Activated T-helper 1 cell treated with anti-CD3 and anti-CD28 coated beads, Interleukin-12 subunit alpha, Interleukin-12 subunit beta, Interleukin-2, Interleukin-4 antibody, amounts not matched to agents 30 ng/mL and 10 ng/mL and 1 ng/mL, durations not matched to agents 14 hours and 24 hours and 36 hours (primary cell): Measurements from ENCODE around the gene POFUT2. TPM values are rescaled to one million over a fixed set of nuclear protein-coding genes. Genes with fewer than 3 reads are reported as not detected.

Experiments
- DNase-seq: peaks from one replicate; pipeline ENCODE4 v3.0.0; 2021; ENCODE audit warnings: low spot score
- H3K27ac Mint-ChIP-seq: one replicate; pipeline ENCODE4 v1.8.0; 2021; ENCODE audit warnings: mild to moderate bottlenecking, mixed read lengths
- H3K27me3 Mint-ChIP-seq: one replicate; pipeline ENCODE4 v1.8.0; 2022; ENCODE audit warnings: mild to moderate bottlenecking, moderate library complexity, mixed read lengths; ENCODE audit not compliant: insufficient read depth
- H3K36me3 Mint-ChIP-seq: one replicate; pipeline ENCODE4 v1.8.0; 2021; ENCODE audit warnings: low read depth, mixed read lengths
- H3K4me1 Mint-ChIP-seq: one replicate; pipeline ENCODE4 v1.8.0; 2021; ENCODE audit warnings: low read depth, mixed read lengths
- H3K4me3 Mint-ChIP-seq: one replicate; pipeline ENCODE4 v1.8.0; 2021; ENCODE audit warnings: mild to moderate bottlenecking, moderate library complexity, mixed read lengths
- H3K9me3 Mint-ChIP-seq: one replicate; pipeline ENCODE4 v1.8.0; 2021; ENCODE audit warnings: mixed read lengths
- intact Hi-C: fragments of 100-400 bp; cut with micrococcal nuclease; formaldehyde crosslinking; loops from one replicate; pipeline ENCODE4 v1.15.1; 2024
- total RNA-seq: library from RNA; stranded (reverse); gene quantifications from 2 replicates; pipeline ENCODE4 v1.2.3, GENCODE V29; 2022

Gene POFUT2
- total RNA-seq, 1 donor from 2014 or later = 14.3 TPM

- intact Hi-C loops = no loop called here
- no peak for DNase-seq
- H3K4me1 Mint-ChIP-seq = no peaks in the 10 kb centered on the region
- no peaks in the 10 kb centered on the region for H3K9me3 Mint-ChIP-seq
- no peaks in the 10 kb centered on the region for H3K27me3 Mint-ChIP-seq
- H3K36me3 Mint-ChIP-seq = peaks cover 7% of the 10 kb centered on the region
- H3K27ac Mint-ChIP-seq = no peak overlapping the region
- no peak overlapping the region for H3K4me3 Mint-ChIP-seq
Measured at GRCh38 chr21:45278156-45278911, 9.4 kb downstream of the POFUT2 start.

- no peak overlapping the region for H3K27ac Mint-ChIP-seq
- H3K4me3 Mint-ChIP-seq = no peak overlapping the region
- peaks cover 6% of the 10 kb centered on the region for H3K36me3 Mint-ChIP-seq
- intact Hi-C loops = no loop called here
- no peak for DNase-seq
- H3K4me1 Mint-ChIP-seq = no peaks in the 10 kb centered on the region
- no peaks in the 10 kb centered on the region for H3K27me3 Mint-ChIP-seq
- no peaks in the 10 kb centered on the region for H3K9me3 Mint-ChIP-seq
Measured at GRCh38 chr21:45277101-45278045, 10.3 kb downstream of the POFUT2 start.

- intact Hi-C loops = no loop called here
- Mint-ChIP-seq H3K27me3 (no peaks in the 10 kb centered on the region), H3K27ac (no peak overlapping the region), H3K4me3 (no peak overlapping the region), H3K9me3 (no peaks in the 10 kb centered on the region), H3K36me3 (peaks cover 6% of the 10 kb centered on the region), H3K4me1 (no peaks in the 10 kb centered on the region)
- DNase-seq = no peak
Measured at GRCh38 chr21:45276596-45276995, 11.1 kb downstream of the POFUT2 start.

- H3K27ac Mint-ChIP-seq = no peak overlapping the region
- no peak overlapping the region for H3K4me3 Mint-ChIP-seq
- intact Hi-C loops = no loop called here
- no peaks in the 10 kb centered on the region for H3K27me3 Mint-ChIP-seq
- no peak for DNase-seq
- H3K36me3 Mint-ChIP-seq = peaks cover 24% of the 10 kb centered on the region
- peaks cover 19% of the 10 kb centered on the region for H3K4me1 Mint-ChIP-seq
- H3K9me3 Mint-ChIP-seq = no peaks in the 10 kb centered on the region
Measured at GRCh38 chr21:45270306-45270821, 17.3 kb downstream of the POFUT2 start.

- H3K4me1 Mint-ChIP-seq = peaks cover 19% of the 10 kb centered on the region
- no peak for DNase-seq
- intact Hi-C loops = no loop called here
Measured at GRCh38 chr21:45269861-45270260, 17.8 kb downstream of the POFUT2 start.

GRCh38 chr21:45267390-45267760 lies 20.3 kb downstream of the POFUT2 start:
- no peaks in the 10 kb centered on the region for H3K27me3 Mint-ChIP-seq
- peaks cover 19% of the 10 kb centered on the region for H3K4me1 Mint-ChIP-seq
- no peaks in the 10 kb centered on the region for H3K9me3 Mint-ChIP-seq
- no peak for DNase-seq
- intact Hi-C loops = no loop called here
- no peak overlapping the region for H3K4me3 Mint-ChIP-seq
- peak overlapping the region; percentile 61 for H3K27ac Mint-ChIP-seq
- peaks cover 31% of the 10 kb centered on the region for H3K36me3 Mint-ChIP-seq

More at GRCh38 chr21:45269861-45270260, 17.8 kb downstream of the POFUT2 start:
- Mint-ChIP-seq H3K36me3 (peaks cover 24% of the 10 kb centered on the region), H3K4me3 (no peak overlapping the region), H3K27me3 (no peaks in the 10 kb centered on the region), H3K27ac (no peak overlapping the region), H3K9me3 (no peaks in the 10 kb centered on the region)

GRCh38 chr21:45266518-45267389 lies 20.9 kb downstream of the POFUT2 start:
- no peaks in the 10 kb centered on the region for H3K27me3 Mint-ChIP-seq
- H3K4me1 Mint-ChIP-seq = peaks cover 19% of the 10 kb centered on the region
- no peak overlapping the region for H3K4me3 Mint-ChIP-seq
- peak; percentile 62 for DNase-seq
- H3K9me3 Mint-ChIP-seq = no peaks in the 10 kb centered on the region
- peaks cover 31% of the 10 kb centered on the region for H3K36me3 Mint-ChIP-seq
- peak overlapping the region; percentile 61 for H3K27ac Mint-ChIP-seq
- intact Hi-C loops = loop anchor here (1.0 kb wide), 1 partner anchor 38 kb away; no protein-coding TSS in a partner anchor

GRCh38 chr21:45265721-45266517 lies 21.8 kb downstream of the POFUT2 start:
- no peak for DNase-seq
- H3K9me3 Mint-ChIP-seq = no peaks in the 10 kb centered on the region
- H3K4me3 Mint-ChIP-seq = peak overlapping the region; percentile 60
- peak overlapping the region; percentile 29 for H3K27ac Mint-ChIP-seq
- no peaks in the 10 kb centered on the region for H3K27me3 Mint-ChIP-seq
- H3K4me1 Mint-ChIP-seq = peaks cover 19% of the 10 kb centered on the region
- intact Hi-C loops = loop anchor here (1.0 kb wide), 1 partner anchor 38 kb away; no protein-coding TSS in a partner anchor
- H3K36me3 Mint-ChIP-seq = peaks cover 31% of the 10 kb centered on the region

- peaks cover 19% of the 10 kb centered on the region for H3K4me1 Mint-ChIP-seq
- no peaks in the 10 kb centered on the region for H3K9me3 Mint-ChIP-seq
- intact Hi-C loops = no loop called here
- no peak for DNase-seq
- no peak overlapping the region for H3K4me3 Mint-ChIP-seq
- H3K27me3 Mint-ChIP-seq = no peaks in the 10 kb centered on the region
- no peak overlapping the region for H3K27ac Mint-ChIP-seq
- peaks cover 31% of the 10 kb centered on the region for H3K36me3 Mint-ChIP-seq
Measured at GRCh38 chr21:45264912-45265515, 22.7 kb downstream of the POFUT2 start.

GRCh38 chr21:45264146-45264911 lies 23.4 kb downstream of the POFUT2 start:
- no peak overlapping the region for H3K27ac Mint-ChIP-seq
- intact Hi-C loops = no loop called here
- no peaks in the 10 kb centered on the region for H3K9me3 Mint-ChIP-seq
- H3K4me1 Mint-ChIP-seq = peaks cover 19% of the 10 kb centered on the region
- H3K36me3 Mint-ChIP-seq = peaks cover 29% of the 10 kb centered on the region
- no peaks in the 10 kb centered on the region for H3K27me3 Mint-ChIP-seq
- H3K4me3 Mint-ChIP-seq = no peak overlapping the region
- DNase-seq = no peak

GRCh38 chr21:45263534-45263933 lies 24.2 kb downstream of the POFUT2 start:
- intact Hi-C loops = no loop called here
- peaks cover 6% of the 10 kb centered on the region for H3K27me3 Mint-ChIP-seq
- peaks cover 19% of the 10 kb centered on the region for H3K4me1 Mint-ChIP-seq
- H3K4me3 Mint-ChIP-seq = no peak overlapping the region
- H3K9me3 Mint-ChIP-seq = no peaks in the 10 kb centered on the region
- H3K36me3 Mint-ChIP-seq = peaks cover 29% of the 10 kb centered on the region
- DNase-seq = no peak
- H3K27ac Mint-ChIP-seq = no peak overlapping the region
